Large intestine (tissue), 3 donors: ENCODE measurements around the gene UBAC2. TPM values are rescaled to one million over a fixed set of nuclear protein-coding genes. Genes with fewer than 3 reads are reported as not detected.

Experiments
- DNase-seq, 2 donors: peaks; one replicate each; pipeline versions ENCODE4 v3.0.0 to v3.0.0-alpha.2; 2013
- H3K27ac ChIP-seq: one replicate; pipeline ENCODE4 v1.5.1; 2013; ENCODE audit warnings: low read length
- H3K27me3 ChIP-seq: 2 replicates; pipeline ENCODE4 v1.6.1; 2013; ENCODE audit warnings: low read length; ENCODE audit not compliant: control insufficient read depth, insufficient read depth
- H3K36me3 ChIP-seq: 2 replicates; pipeline ENCODE4 v1.6.1; 2013; ENCODE audit warnings: low read length; ENCODE audit not compliant: control insufficient read depth, insufficient read depth
- H3K4me1 ChIP-seq: one replicate; pipeline ENCODE4 v1.6.1; 2013; ENCODE audit warnings: low read length; ENCODE audit not compliant: control insufficient read depth, insufficient read depth
- H3K4me3 ChIP-seq: one replicate; pipeline ENCODE4 v1.5.1; 2013; ENCODE audit warnings: low read length
- H3K9me3 ChIP-seq: one replicate; pipeline ENCODE4 v1.6.1; 2013; ENCODE audit warnings: mild to moderate bottlenecking, low read depth, low read length, moderate library complexity; ENCODE audit not compliant: control insufficient read depth
- WGBS: methylation state at CpG from one replicate; pipeline ENCODE4 v1.1.5; 2013; ENCODE audit warnings: low lambda C conversion rate; ENCODE audit not compliant: insufficient coverage; 5-methylcytosine and 5-hydroxymethylcytosine counted together
- polyA plus RNA-seq: library from polyadenylated mRNA; unstranded; fragments of 120-200 nt; gene quantifications from one replicate; pipeline ENCODE4 v1.2.1, GENCODE V29; 2013

Gene UBAC2
- polyA plus RNA-seq, 1 donor = 77.8 TPM

- Histone ChIP-seq H3K27ac (no peak overlapping the region), H3K4me3 (no peak overlapping the region), H3K9me3 (no peaks in the 10 kb centered on the region), H3K27me3 (no peaks in the 10 kb centered on the region), H3K4me1 (peaks cover 5% of the 10 kb centered on the region), H3K36me3 (peaks cover 10% of the 10 kb centered on the region)
- WGBS = no CpG with 5 or more reads among the region's 3 CpGs
- DNase-seq = no peak
Observed at GRCh38 chr13:99290894-99291293, 90.2 kb downstream of the UBAC2 start.

GRCh38 chr13:99293178-99293577, 92.5 kb downstream of the UBAC2 start:
- H3K27me3 ChIP-seq = no peaks in the 10 kb centered on the region
- H3K9me3 ChIP-seq = no peaks in the 10 kb centered on the region
- DNase-seq = no peak
- WGBS = no CpG with 5 or more reads among the region's 2 CpGs
- peaks cover 5% of the 10 kb centered on the region for H3K4me1 ChIP-seq
- no peak overlapping the region for H3K27ac ChIP-seq
- H3K36me3 ChIP-seq = peaks cover 8% of the 10 kb centered on the region
- no peak overlapping the region for H3K4me3 ChIP-seq

GRCh38 chr13:99294198-99294597, 93.5 kb downstream of the UBAC2 start:
- H3K4me1 ChIP-seq = peaks cover 5% of the 10 kb centered on the region
- H3K36me3 ChIP-seq = peaks cover 6% of the 10 kb centered on the region

GRCh38 chr13:99294958-99295357, 94.3 kb downstream of the UBAC2 start:
- H3K27ac ChIP-seq = no peak overlapping the region
- 96% methylated on average over 4 of the region's 7 CpGs for WGBS
- no peaks in the 10 kb centered on the region for H3K9me3 ChIP-seq
- no peaks in the 10 kb centered on the region for H3K27me3 ChIP-seq
- no peak overlapping the region for H3K4me3 ChIP-seq
- no peak for DNase-seq
- peaks cover 5% of the 10 kb centered on the region for H3K4me1 ChIP-seq
- peaks cover 4% of the 10 kb centered on the region for H3K36me3 ChIP-seq

More at GRCh38 chr13:99294198-99294597, 93.5 kb downstream of the UBAC2 start:
- Histone ChIP-seq H3K27ac (peak overlapping the region; percentile 32), H3K27me3 (no peaks in the 10 kb centered on the region), H3K9me3 (no peaks in the 10 kb centered on the region), H3K4me3 (no peak overlapping the region)
- peak; percentile 31 to 74 for DNase-seq

- no peak overlapping the region for H3K4me3 ChIP-seq
- H3K36me3 ChIP-seq = peaks cover 5% of the 10 kb centered on the region
- no peak for DNase-seq
- 100% methylated on average over 1 of the region's 12 CpGs for WGBS
- no peaks in the 10 kb centered on the region for H3K9me3 ChIP-seq
- H3K27me3 ChIP-seq = no peaks in the 10 kb centered on the region
- H3K4me1 ChIP-seq = peaks cover 5% of the 10 kb centered on the region
- no peak overlapping the region for H3K27ac ChIP-seq
Observed at GRCh38 chr13:99295488-99296252, 95.0 kb downstream of the UBAC2 start.

- WGBS = 84% methylated on average over 3 of the region's 4 CpGs
- Histone ChIP-seq H3K4me1 (peaks cover 5% of the 10 kb centered on the region), H3K27me3 (no peaks in the 10 kb centered on the region), H3K4me3 (no peak overlapping the region), H3K27ac (no peak overlapping the region), H3K36me3 (peaks cover 5% of the 10 kb centered on the region), H3K9me3 (no peaks in the 10 kb centered on the region)
- no peak for DNase-seq
Observed at GRCh38 chr13:99296398-99296797, 95.7 kb downstream of the UBAC2 start.

- H3K27ac ChIP-seq = no peak overlapping the region
- DNase-seq = no peak
- H3K36me3 ChIP-seq = peaks cover 5% of the 10 kb centered on the region
- no peak overlapping the region for H3K4me3 ChIP-seq
- H3K9me3 ChIP-seq = no peaks in the 10 kb centered on the region
- H3K4me1 ChIP-seq = peaks cover 5% of the 10 kb centered on the region
- no peaks in the 10 kb centered on the region for H3K27me3 ChIP-seq
Observed at GRCh38 chr13:99297331-99297730, 96.7 kb downstream of the UBAC2 start.

- Histone ChIP-seq H3K36me3 (peaks cover 5% of the 10 kb centered on the region), H3K4me3 (no peak overlapping the region), H3K27me3 (no peaks in the 10 kb centered on the region), H3K9me3 (no peaks in the 10 kb centered on the region), H3K27ac (no peak overlapping the region), H3K4me1 (peaks cover 5% of the 10 kb centered on the region)
- no peak for DNase-seq
- 100% methylated on average over 2 of the region's 2 CpGs for WGBS
Observed at GRCh38 chr13:99298056-99298455, 97.4 kb downstream of the UBAC2 start.

- no peak overlapping the region for H3K27ac ChIP-seq
- H3K4me1 ChIP-seq = no peaks in the 10 kb centered on the region
Observed at GRCh38 chr13:99299256-99299919, 98.7 kb downstream of the UBAC2 start.

GRCh38 chr13:99299920-99300341, 99.3 kb downstream of the UBAC2 start:
- H3K4me1 ChIP-seq = no peaks in the 10 kb centered on the region

More at GRCh38 chr13:99299256-99299919, 98.7 kb downstream of the UBAC2 start:
- no peak for DNase-seq
- H3K27me3 ChIP-seq = no peaks in the 10 kb centered on the region
- H3K9me3 ChIP-seq = no peaks in the 10 kb centered on the region
- WGBS = 86% methylated on average over 1 of the region's 4 CpGs
- no peak overlapping the region for H3K4me3 ChIP-seq
- peaks cover 8% of the 10 kb centered on the region for H3K36me3 ChIP-seq

More at GRCh38 chr13:99299920-99300341, 99.3 kb downstream of the UBAC2 start:
- DNase-seq = no peak
- H3K4me3 ChIP-seq = no peak overlapping the region
- no peaks in the 10 kb centered on the region for H3K9me3 ChIP-seq
- no CpG with 5 or more reads among the region's 4 CpGs for WGBS
- no peak overlapping the region for H3K27ac ChIP-seq
- H3K36me3 ChIP-seq = peaks cover 8% of the 10 kb centered on the region
- no peaks in the 10 kb centered on the region for H3K27me3 ChIP-seq
